Fibroblast of skin of right biceps (primary cell): Measurements from ENCODE around the gene MED4.
A peak's percentile ranks its signal among the peaks of the same experiment; 100 is the strongest.
"Not testable (repeated sequence)": the region's sequence is repeated elsewhere in the genome, so short reads cannot be mapped to it uniquely, and the experiment has no call there.

ENCODE experiments used
- DNase-seq: peaks from one replicate; pipeline ENCODE4 v3.0.0-alpha.2; 2013

Gene MED4

DNA sequence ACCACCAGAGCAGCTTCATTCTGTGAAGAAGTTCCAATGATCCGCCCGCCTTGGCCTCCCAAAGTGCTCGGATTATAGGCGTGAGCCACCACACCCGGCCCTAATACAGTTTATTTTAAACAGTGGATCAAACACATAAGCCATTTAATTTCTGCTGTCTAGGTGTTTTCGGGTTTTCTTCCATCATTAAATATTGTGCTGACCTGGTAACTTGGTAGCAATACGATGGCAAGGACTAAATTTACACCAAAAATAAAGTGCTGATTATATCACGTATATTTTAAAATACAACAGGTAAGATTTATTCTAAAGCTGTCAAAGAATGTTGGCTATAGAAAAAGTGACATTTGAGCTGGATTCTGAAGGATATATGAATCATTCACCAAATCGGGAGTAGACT lies 1.3 kb downstream of the MED4 start:
- peak; percentile 11 for DNase-seq

DNA sequence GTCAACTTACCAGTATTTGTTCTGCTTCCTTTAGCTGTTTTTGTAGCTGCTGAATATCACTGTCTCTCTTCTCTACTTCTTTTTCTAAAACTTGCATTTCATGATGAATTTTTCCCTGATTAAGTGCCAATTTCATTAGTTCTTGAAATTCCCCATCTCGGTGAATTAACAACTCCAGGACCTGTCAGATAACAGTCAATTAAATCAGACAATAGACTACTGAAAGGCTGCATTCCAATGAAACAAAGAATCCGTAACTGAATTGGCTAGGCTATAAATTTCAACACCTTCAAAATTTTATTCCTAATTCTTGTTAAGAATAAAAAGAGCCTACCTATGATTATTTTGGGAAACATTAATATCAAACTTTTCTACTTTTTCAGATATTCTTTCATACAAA lies 8.6 kb downstream of the MED4 start:
- DNase-seq = no peak

DNA sequence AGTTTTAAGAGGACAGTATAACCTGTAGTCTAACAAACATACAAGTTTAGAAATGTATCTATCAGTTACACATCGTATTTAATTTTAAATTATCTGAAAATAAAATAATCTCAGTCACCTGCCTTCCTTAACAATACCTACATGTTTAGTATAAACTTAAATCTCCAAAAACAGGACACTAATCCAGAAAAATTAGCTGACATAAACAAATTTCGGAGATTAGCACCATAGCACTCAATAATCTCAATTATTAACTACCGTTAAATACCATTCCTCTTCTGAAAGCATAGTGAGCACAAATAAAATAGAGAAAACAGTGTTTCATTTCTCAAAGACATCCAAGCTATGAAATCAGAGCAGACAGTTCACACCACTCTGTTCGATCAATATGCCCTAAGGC lies 13.2 kb downstream of the MED4 start:
- DNase-seq = no peak

DNA sequence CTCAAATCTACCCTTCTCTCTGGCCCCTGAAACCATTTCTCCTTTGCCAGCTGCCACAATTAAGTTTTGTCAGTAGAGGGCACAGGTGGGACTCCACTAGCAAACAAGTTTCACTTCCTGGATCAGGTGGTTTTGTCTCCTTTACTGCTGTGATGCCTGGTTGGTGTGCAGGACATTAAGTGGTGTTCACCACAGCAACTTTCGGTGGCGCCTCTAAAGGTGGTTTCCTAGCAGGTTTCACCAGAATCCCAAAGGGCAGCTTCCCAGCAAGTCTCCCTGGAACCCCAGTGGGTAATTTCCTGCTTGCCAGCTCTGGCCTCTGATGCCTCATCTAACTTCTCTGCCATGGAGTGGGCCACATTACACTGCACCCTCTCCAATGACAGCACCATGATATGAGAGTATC lies 16.6 kb downstream of the MED4 start:
- DNase-seq = no peak

DNA sequence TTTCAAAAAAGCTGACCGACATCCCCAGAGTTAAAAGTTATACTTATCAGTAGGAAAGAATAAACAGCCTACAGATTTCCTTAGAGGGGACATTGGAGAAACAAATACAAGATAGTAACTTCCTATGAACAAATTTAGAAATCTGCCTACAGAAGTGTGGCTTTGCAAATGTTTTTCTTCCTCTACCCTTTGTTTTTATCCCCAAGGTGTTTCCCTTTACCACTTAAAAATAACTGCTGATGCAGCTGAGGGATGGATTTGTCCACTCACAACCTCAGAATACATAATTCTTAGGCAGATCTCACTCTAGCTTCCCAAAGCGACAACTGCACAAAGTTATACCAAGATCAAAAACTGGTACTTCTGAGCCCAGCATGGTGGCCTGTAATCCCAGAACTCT lies 20.9 kb downstream of the MED4 start:
- no peak for DNase-seq

GRCh38 chr13:48072787-48073186 lies 22.1 kb downstream of the MED4 start:
- no peak for DNase-seq

DNA sequence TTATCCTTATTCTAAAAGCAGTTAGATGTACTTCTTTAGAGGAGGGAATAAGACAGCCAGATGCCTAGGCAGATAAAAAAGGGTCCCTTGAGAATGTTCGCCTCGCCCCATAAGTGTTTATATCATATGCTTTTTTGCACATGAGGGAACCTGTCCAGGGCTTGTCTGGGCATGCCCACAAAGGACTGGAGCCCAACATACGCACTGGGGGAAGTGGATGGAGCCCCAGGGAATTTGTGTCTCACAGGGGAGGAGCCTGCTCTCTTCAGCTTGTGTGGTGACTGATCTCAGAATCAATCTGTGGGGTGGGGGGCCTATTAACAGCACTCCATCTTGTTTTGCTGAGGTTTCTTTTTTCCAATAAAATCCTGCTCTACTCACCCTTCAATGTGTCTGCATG lies 22.6 kb downstream of the MED4 start:
- no peak for DNase-seq

GRCh38 chr13:48070942-48071341 lies 24.0 kb downstream of the MED4 start:
- DNase-seq = no peak

GRCh38 chr13:48069573-48069972 lies 25.3 kb downstream of the MED4 start:
- no peak for DNase-seq

DNA sequence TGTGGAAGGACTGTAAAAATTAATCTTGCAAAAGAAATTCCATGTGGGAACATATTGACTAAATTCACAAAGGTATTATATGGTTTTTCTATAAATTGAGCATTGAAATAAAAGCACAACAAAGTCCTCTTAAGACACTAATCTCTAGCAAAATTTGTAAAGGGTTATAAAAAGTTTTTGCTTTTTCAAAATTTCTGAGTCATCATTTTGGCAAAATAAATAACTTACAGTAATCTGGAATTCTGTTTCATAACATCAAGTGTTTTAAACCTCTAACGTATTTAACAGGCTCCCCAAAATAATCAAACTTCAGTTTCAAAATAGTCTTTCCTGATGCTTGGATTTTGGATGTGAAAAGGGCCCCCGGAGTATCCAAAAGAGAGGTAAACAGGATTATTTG lies 26.0 kb downstream of the MED4 start:
- no peak for DNase-seq

- no peak for DNase-seq
These were observed 26.9 kb downstream of the MED4 start for GRCh38 chr13:48068036-48068435.

DNA sequence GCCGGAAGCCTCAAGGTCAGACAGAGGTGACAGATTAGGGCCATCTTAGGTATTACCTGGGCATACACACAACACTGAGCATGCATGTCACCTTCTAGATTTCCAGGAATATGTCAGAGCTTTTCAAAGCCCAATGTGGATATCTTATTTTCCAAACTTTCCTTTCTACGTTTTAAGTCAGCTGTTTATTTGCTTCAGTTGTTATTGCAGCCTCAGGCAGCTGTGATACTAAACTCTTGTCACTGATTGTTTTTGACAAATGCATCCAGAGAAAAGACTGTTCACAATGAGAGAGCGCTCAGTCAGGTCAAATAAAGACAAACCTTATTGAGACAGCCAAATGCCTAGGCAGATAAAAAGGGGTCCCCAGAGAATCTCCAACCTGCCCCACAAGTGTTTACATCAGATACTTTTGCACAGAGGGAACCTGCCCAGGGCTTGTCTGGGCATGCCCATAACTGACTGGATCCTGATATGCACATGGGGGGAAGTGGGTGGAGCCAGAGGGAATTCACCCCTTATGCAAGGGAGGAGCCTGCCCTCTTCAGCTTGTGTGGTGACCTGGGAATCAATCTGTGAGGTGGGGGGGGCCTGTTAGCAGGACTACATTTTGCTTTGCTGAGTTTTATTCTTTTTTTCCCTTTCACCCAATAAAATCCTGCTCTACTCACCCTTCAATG lies 28.5 kb downstream of the MED4 start:
- DNase-seq = peak; percentile 10

GRCh38 chr13:48059951-48060350 lies 35.0 kb downstream of the MED4 start:
- DNase-seq = not testable (repeated sequence)

GRCh38 chr13:48058536-48058935 lies 36.4 kb downstream of the MED4 start:
- not testable (repeated sequence) for DNase-seq

- DNase-seq = no peak
These were observed 39.2 kb downstream of the MED4 start for GRCh38 chr13:48055712-48056111.

GRCh38 chr13:48054601-48055000 lies 40.3 kb downstream of the MED4 start:
- DNase-seq = no peak

- DNase-seq = no peak
These were observed 44.4 kb downstream of the MED4 start for GRCh38 chr13:48050550-48050949.

DNA sequence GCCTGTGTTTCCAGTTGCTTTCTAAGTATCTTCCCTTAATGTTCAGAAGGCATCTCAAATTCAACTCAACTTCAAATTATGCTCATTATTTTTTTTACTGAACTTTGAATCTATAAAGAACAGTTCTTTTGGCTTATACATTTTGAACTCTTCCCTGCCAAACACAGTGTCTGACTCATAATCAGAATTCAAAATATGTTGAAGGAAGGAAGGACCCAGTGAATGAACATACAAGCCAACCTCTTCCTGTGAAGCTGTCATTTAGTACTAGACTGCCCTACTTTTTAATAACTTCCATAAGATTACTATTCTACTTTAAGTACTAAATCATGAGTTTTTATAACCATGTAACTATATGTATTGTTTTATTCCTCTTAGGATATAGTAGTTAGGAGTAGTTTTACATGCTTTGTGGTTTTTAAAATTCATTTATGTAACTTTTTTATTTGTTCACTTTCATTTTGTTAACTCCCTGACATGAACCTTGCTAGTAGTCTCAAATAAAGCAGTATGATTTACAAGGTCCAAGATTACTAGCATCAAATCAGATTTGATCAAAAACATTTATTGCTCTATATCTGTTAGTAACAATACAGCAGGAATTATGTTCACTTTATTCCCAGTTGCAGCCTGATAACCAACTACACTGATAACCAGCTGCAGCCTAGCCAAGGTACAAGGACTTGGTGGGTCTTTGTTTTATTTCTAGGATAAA lies 51.0 kb downstream of the MED4 start:
- DNase-seq = peak; percentile 82

DNA sequence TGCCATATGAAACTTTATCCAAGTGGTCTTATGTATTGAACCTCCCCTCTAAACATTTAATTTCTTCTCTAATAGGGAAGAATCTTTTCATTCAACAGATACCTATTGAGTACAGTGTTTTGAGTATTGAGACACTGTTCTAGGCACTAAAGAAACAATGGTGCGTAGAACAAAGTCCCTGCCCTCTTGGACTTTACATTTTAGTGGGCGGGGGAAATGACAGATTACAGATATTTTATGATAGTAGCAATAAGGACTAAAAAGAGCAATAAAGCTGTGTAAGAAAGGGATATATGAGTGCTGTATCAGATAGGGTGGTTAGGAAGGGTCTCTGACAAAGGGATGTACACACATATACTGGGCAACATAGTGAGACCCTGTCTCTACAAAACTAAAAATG lies 52.0 kb downstream of the MED4 start:
- no peak for DNase-seq

- DNase-seq = peak; percentile 50
These were observed 54.0 kb downstream of the MED4 start for GRCh38 chr13:48040896-48041295.

DNA sequence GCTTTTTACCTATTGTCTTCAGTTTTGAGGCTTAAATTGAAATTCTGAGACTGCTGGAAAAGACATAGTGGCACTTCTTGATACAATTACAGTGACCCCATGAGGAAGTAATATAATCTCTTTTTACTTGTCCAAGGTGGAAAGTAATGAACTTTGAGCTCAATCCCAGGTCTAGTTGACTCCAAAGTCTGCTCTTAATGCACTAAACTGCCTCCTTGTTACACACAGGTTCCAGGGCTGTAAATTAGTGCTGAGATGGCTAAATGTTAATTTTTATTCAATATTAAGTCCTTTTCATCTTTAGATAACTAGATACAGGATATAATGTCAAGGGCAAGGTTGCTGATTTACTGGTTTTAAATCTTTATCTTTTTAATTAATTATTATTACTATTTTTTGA lies 54.9 kb downstream of the MED4 start:
- DNase-seq = no peak

- DNase-seq = peak; percentile 18
These were observed 56.1 kb downstream of the MED4 start for GRCh38 chr13:48038761-48039160.

GRCh38 chr13:48037346-48038173 lies 57.3 kb downstream of the MED4 start, which contains the start of gene NUDT15:
Gene NUDT15 (plus strand): TSS chr13:48037726. CDS start chr13:48037747, 21 bp downstream.
- peak; percentile 97 for DNase-seq

- DNase-seq = no peak
These were observed 65.0 kb downstream of the MED4 start for GRCh38 chr13:48029859-48030258.
